ENCODE results near the gene PAQR4.
A peak's percentile ranks its signal among the peaks of the same experiment; 100 is the strongest.

PAQR4 gene

GRCh38 chr16:3021449-3022207 is 52.5 kb downstream of the PAQR4 start:
- DNase-seq (ENCODE audit: low spot score) = peak; percentile 84

- peak; percentile 86 for DNase-seq (ENCODE audit: low spot score)
These were observed 53.1 kb downstream of the PAQR4 start for GRCh38 chr16:3022208-3022683.

- no peak for DNase-seq (ENCODE audit: low spot score)
These were observed 53.7 kb downstream of the PAQR4 start for GRCh38 chr16:3022684-3023414.
